HepG2 (cell line): ENCODE results near the gene ANKRD55. TPM values are rescaled to one million over a fixed set of nuclear protein-coding genes. Genes with fewer than 3 reads are reported as not detected.

Experiments used
- CCDC6 ChIP-seq: sonication (generic); formaldehyde crosslinking; IDR thresholded peaks from 2 replicates; pipeline ENCODE4 v1.8.1; 2022; ENCODE audit warnings: mild to moderate bottlenecking, missing genetic modification reagents, moderate library complexity
- CHD4 ChIP-seq: fragments of 200-600 bp; sonication (generic); IDR thresholded peaks from 2 replicates; pipeline ENCODE4 v1.7.0; 2017; ENCODE audit warnings: mild to moderate bottlenecking, low read length, borderline replicate concordance
- CREB1 ChIP-seq, 2 experiments: fragments of 450-650 bp in 1 of 2; IDR thresholded peaks; 2 replicates each; pipeline ENCODE4 v1.6.1; 2016 to 2017; ENCODE audit warnings: control low read depth in 1 of 2, mild to moderate bottlenecking in 1 of 2, missing compliant biosample characterization in 1 of 2, missing genetic modification characterization in 1 of 2
- DPF2 ChIP-seq: sonication (generic); formaldehyde crosslinking; IDR thresholded peaks from 2 replicates; pipeline ENCODE4 v1.4.0; 2020; ENCODE audit warnings: mild to moderate bottlenecking, low read depth, missing genetic modification reagents, borderline replicate concordance
- HIVEP1 ChIP-seq: sonication (generic); formaldehyde crosslinking; IDR thresholded peaks from 2 replicates; pipeline ENCODE4 v1.4.0; 2020; ENCODE audit warnings: mild to moderate bottlenecking, missing genetic modification reagents
- MEIS2 ChIP-seq: sonication (generic); formaldehyde crosslinking; IDR thresholded peaks from 2 replicates; pipeline ENCODE4 v1.9.0; 2021; ENCODE audit warnings: mild to moderate bottlenecking, missing genetic modification reagents
- NCOR1 ChIP-seq: fragments of 200-600 bp; sonication (generic); IDR thresholded peaks from 2 replicates; pipeline ENCODE4 v1.7.0; 2017; ENCODE audit warnings: antibody characterized with exemption, low read length, borderline replicate concordance
- ONECUT2 ChIP-seq: sonication (generic); formaldehyde crosslinking; IDR thresholded peaks from 2 replicates; pipeline ENCODE4 v1.4.0; 2020; ENCODE audit warnings: missing genetic modification reagents
- RFXAP ChIP-seq: sonication (generic); formaldehyde crosslinking; IDR thresholded peaks from 2 replicates; pipeline ENCODE4 v1.4.0; 2020; ENCODE audit warnings: missing genetic modification reagents, borderline replicate concordance
- RXRB ChIP-seq: IDR thresholded peaks from 2 replicates; pipeline ENCODE4 v1.6.1; 2016; ENCODE audit warnings: borderline replicate concordance, missing genetic modification reagents, missing compliant biosample characterization
- SRSF9 ChIP-seq: fragments of 200-400 bp; formaldehyde crosslinking; IDR thresholded peaks from 2 replicates; pipeline ENCODE4 v1.6.1; 2018; ENCODE audit warnings: borderline replicate concordance, mild to moderate bottlenecking, low read depth, low read length; ENCODE audit not compliant: insufficient read depth, poor library complexity, severe bottlenecking
- TARDBP ChIP-seq: sonication (generic); formaldehyde crosslinking; IDR thresholded peaks from 2 replicates; pipeline ENCODE4 v1.8.0; 2022; ENCODE audit warnings: mild to moderate bottlenecking, missing genetic modification reagents
- TBX3 ChIP-seq: fragments of 450-650 bp; IDR thresholded peaks from 2 replicates; pipeline ENCODE4 v1.6.1; 2017; ENCODE audit warnings: antibody characterized with exemption, mild to moderate bottlenecking, inconsistent platforms, borderline replicate concordance
- ZNF274 ChIP-seq: sonication (generic); formaldehyde crosslinking; IDR thresholded peaks from 2 replicates; pipeline ENCODE4 v1.5.1; 2020; ENCODE audit warnings: mild to moderate bottlenecking, missing genetic modification reagents
- ZNF567 ChIP-seq: sonication (generic); formaldehyde crosslinking; IDR thresholded peaks from 2 replicates; pipeline ENCODE4 v1.8.1; 2023; ENCODE audit warnings: mild to moderate bottlenecking, missing genetic modification reagents, borderline replicate concordance
- ZNF614 ChIP-seq: IDR thresholded peaks from 2 replicates; pipeline ENCODE4 v1.6.1; 2018; ENCODE audit warnings: missing biosample characterization, missing genetic modification reagents, inconsistent platforms, borderline replicate concordance
- polyA plus RNA-seq, 8 experiments: library from polyadenylated mRNA; depleted of rRNA in 3 of 8; stranded (reverse) in 7 of 8; unstranded in 1 of 8; fragments of >200 nt; fragmentation: Illumina TruSeq in 4 of 8; extraction: Trizol in 4 of 8; gene quantifications; 2 replicates each; pipeline versions ENCODE4 v1.2.1 to v1.2.3, GENCODE V29; 2011 to 2016; ENCODE audit warnings: low read depth in 4 of 8, missing spikeins in 1 of 8, mixed read lengths in 1 of 8; ENCODE audit not compliant: insufficient read depth in 1 of 8
- total RNA-seq, 5 experiments: library from RNA; depleted of rRNA; stranded (reverse); fragments of >200 nt; fragmentation: Illumina TruSeq; extraction: Trizol; gene quantifications; 2 replicates each; pipeline ENCODE4 v1.2.3, GENCODE V29; 2016; ENCODE audit warnings: low read depth in 1 of 5
- TF ChIP-seq, protein P1 (sequence below): sonication (generic); formaldehyde crosslinking; IDR thresholded peaks from 2 replicates; pipeline ENCODE4 v1.5.1; 2020; ENCODE audit warnings: missing genetic modification reagents, mild to moderate bottlenecking, borderline replicate concordance
- TF ChIP-seq, protein P2 (sequence below): sonication (generic); formaldehyde crosslinking; IDR thresholded peaks from 2 replicates; pipeline ENCODE4 v1.4.0; 2020; ENCODE audit warnings: missing genetic modification reagents
- TF ChIP-seq, protein P3 (sequence below): sonication (generic); formaldehyde crosslinking; conservative IDR thresholded peaks from 2 replicates; pipeline ENCODE4 v1.4.0; 2020; ENCODE audit warnings: mild to moderate bottlenecking, missing genetic modification reagents, moderate library complexity

ANKRD55 gene
- total and polyA plus RNA-seq, 2 of the 13 experiments (the other 11 are each of a cell fraction or from before 2014, with no cell fraction given): 0.11 to 0.28 TPM

DNA sequence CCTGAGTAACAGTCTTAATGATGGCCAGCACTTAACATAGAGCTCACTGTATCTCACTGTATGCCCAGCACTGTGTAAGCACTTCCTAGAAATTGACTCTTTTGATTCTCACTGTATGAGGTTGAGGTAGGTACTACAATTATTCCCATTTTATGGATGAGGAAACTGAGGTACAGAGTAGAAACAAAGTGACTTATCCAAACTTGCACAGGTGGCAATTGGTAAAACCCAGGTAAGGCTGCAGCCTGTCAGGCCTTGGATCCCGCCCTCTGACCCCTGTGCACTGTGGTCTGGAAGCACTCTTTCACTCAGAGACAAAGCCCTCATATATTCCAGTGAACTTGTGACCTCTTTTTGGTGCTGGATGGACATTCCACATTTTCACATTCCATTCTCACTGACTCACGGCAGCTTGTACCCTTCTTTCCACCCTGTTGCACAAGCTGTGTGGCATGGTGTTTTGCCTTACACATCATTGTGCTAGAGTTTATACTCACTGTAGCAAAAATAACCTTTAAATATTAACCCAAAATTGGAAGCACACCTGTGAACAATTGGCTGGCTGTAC lies 21.7 kb downstream of the ANKRD55 start (continued):
- TF ChIP-seq ZNF614 (peak; percentile 86; the same call in 1 of the 2 replicates), ZNF567 (CRISPR knock-in tag) (no peak), CHD4 (peak; percentile 99), ONECUT2 (CRISPR knock-in tag) (no peak), NCOR1 (peak; percentile 87; the same call in 1 of the 2 replicates), CREB1 (IDR thresholded peaks at IDR 0.05) (no peak), CREB1 (CRISPR knock-in tag; IDR thresholded peaks at IDR 0.05) (peak; percentile 74), RFXAP (CRISPR knock-in tag) (0 out of 2 replicates have a peak, but pooled peaks have one; percentile 55), SRSF9 (no peak), ZNF274 (CRISPR knock-in tag) (no peak), CCDC6 (CRISPR knock-in tag) (peak; percentile 77; the same call in 1 of the 2 replicates), HIVEP1 (peak; percentile 35; the same call in 1 of the 2 replicates), DPF2 (peak; percentile 96), MEIS2 (CRISPR knock-in tag) (peak; percentile 90), TBX3 (peak; percentile 49; the same call in 1 of the 2 replicates), TARDBP (CRISPR knock-in tag) (peak; percentile 86), RXRB (CRISPR knock-in tag) (peak; percentile 98)
- TF ChIP-seq, protein P1, sequence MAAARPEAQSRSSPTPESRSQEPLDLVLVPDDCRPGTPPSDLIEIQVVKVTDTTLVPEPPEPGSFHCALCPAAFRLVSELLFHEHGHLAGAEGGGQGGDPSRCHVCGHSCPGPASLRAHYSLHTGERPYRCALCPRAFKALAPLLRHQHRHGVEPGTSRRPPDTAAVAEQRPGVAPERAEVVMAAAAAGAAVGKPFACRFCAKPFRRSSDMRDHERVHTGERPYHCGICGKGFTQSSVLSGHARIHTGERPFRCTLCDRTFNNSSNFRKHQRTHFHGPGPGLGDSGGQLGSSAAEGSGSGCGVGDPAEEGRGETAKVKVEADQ: peak; percentile 100
- TF ChIP-seq, protein P2, sequence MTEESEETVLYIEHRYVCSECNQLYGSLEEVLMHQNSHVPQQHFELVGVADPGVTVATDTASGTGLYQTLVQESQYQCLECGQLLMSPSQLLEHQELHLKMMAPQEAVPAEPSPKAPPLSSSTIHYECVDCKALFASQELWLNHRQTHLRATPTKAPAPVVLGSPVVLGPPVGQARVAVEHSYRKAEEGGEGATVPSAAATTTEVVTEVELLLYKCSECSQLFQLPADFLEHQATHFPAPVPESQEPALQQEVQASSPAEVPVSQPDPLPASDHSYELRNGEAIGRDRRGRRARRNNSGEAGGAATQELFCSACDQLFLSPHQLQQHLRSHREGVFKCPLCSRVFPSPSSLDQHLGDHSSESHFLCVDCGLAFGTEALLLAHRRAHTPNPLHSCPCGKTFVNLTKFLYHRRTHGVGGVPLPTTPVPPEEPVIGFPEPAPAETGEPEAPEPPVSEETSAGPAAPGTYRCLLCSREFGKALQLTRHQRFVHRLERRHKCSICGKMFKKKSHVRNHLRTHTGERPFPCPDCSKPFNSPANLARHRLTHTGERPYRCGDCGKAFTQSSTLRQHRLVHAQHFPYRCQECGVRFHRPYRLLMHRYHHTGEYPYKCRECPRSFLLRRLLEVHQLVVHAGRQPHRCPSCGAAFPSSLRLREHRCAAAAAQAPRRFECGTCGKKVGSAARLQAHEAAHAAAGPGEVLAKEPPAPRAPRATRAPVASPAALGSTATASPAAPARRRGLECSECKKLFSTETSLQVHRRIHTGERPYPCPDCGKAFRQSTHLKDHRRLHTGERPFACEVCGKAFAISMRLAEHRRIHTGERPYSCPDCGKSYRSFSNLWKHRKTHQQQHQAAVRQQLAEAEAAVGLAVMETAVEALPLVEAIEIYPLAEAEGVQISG (CRISPR knock-in tag): peak; percentile 77
- TF ChIP-seq, protein P3, sequence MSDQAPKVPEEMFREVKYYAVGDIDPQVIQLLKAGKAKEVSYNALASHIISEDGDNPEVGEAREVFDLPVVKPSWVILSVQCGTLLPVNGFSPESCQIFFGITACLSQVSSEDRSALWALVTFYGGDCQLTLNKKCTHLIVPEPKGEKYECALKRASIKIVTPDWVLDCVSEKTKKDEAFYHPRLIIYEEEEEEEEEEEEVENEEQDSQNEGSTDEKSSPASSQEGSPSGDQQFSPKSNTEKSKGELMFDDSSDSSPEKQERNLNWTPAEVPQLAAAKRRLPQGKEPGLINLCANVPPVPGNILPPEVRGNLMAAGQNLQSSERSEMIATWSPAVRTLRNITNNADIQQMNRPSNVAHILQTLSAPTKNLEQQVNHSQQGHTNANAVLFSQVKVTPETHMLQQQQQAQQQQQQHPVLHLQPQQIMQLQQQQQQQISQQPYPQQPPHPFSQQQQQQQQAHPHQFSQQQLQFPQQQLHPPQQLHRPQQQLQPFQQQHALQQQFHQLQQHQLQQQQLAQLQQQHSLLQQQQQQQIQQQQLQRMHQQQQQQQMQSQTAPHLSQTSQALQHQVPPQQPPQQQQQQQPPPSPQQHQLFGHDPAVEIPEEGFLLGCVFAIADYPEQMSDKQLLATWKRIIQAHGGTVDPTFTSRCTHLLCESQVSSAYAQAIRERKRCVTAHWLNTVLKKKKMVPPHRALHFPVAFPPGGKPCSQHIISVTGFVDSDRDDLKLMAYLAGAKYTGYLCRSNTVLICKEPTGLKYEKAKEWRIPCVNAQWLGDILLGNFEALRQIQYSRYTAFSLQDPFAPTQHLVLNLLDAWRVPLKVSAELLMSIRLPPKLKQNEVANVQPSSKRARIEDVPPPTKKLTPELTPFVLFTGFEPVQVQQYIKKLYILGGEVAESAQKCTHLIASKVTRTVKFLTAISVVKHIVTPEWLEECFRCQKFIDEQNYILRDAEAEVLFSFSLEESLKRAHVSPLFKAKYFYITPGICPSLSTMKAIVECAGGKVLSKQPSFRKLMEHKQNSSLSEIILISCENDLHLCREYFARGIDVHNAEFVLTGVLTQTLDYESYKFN (CRISPR knock-in tag): peak; percentile 96
